Transverse colon (tissue), 4 donors: ENCODE results near the gene HSD17B2. TPM values are rescaled to one million over a fixed set of nuclear protein-coding genes. Genes with fewer than 3 reads are reported as not detected.
A peak's percentile ranks its signal among the peaks of the same experiment; 100 is the strongest.

ENCODE experiments used
- DNase-seq: peaks from one replicate; pipeline ENCODE4 v3.0.0-alpha.2; 2019
- H3K27ac ChIP-seq, 4 donors: fragments of 200-600 bp; sonication (generic); 2 replicates each; pipeline ENCODE4 v1.5.1; 2016 to 2018; ENCODE audit warnings: inconsistent platforms in 4 of 4
- H3K27me3 ChIP-seq: fragments of 200-600 bp; sonication (generic); 2 replicates; pipeline ENCODE4 v1.5.1; 2017; ENCODE audit warnings: inconsistent platforms
- H3K36me3 ChIP-seq, 4 donors: fragments of 200-600 bp; sonication (generic); 2 replicates each; pipeline ENCODE4 v1.5.1; 2017 to 2019; ENCODE audit warnings: inconsistent platforms in 4 of 4
- H3K4me1 ChIP-seq, 4 donors: fragments of 200-600 bp; sonication (generic); 2 replicates each; pipeline ENCODE4 v1.5.1; 2017 to 2020; ENCODE audit warnings: inconsistent platforms in 4 of 4
- H3K4me3 ChIP-seq, 4 donors: fragments of 200-600 bp; sonication (generic); 1 replicate in 1 of 4; 2 replicates in 3 of 4; pipeline versions ENCODE4 v1.5.1 to v1.6.1; 2017 to 2019; ENCODE audit warnings: inconsistent platforms in 4 of 4
- H3K9me3 ChIP-seq, 2 donors: fragments of 200-600 bp; sonication (generic); 2 replicates each; pipeline ENCODE4 v1.5.1; 2017 to 2019; ENCODE audit warnings: inconsistent platforms in 2 of 2
- EP300 ChIP-seq: sonication (generic); formaldehyde crosslinking; IDR thresholded peaks from one replicate; pipeline ENCODE4 v1.6.1; 2017; ENCODE audit warnings: antibody characterized with exemption, low read depth
- POLR2A ChIP-seq: fragments of 450-650 bp; IDR thresholded peaks from one replicate; pipeline ENCODE4 v1.6.1; 2016; ENCODE audit warnings: antibody characterized with exemption, mild to moderate bottlenecking, moderate library complexity
- POLR2AphosphoS5 ChIP-seq, 3 donors: sonication (generic); formaldehyde crosslinking; IDR thresholded peaks; one replicate each; pipeline ENCODE4 v1.6.1; 2016; ENCODE audit warnings: antibody characterized with exemption in 3 of 3
- WGBS, 2 donors: methylation state at CpG; one replicate each; pipeline ENCODE4 v1.1.5; 2018; ENCODE audit warnings: low coverage in 1 of 2; 5-methylcytosine and 5-hydroxymethylcytosine counted together
- in situ Hi-C, 4 donors: fragments of 200-750 bp; cut with MboI; loops; one replicate each; pipeline versions ENCODE4 v1.15.0 to v1.15.1; 2017; ENCODE audit warnings: low sequenced_read_pairs in 3 of 4, low pct_ligation_motif_present in 1 of 4, low pct_unique_long_range_greater_than_20kb in 1 of 4
- intact Hi-C: fragments of 100-400 bp; cut with DNase I; formaldehyde crosslinking; loops from one replicate; pipeline ENCODE4 v1.15.1; 2023; ENCODE audit warnings: low total_unique reads
- total RNA-seq, 4 donors: library from RNA; depleted of rRNA; stranded (reverse); fragments of >200 nt; gene quantifications; one replicate each; pipeline ENCODE4 v1.1.0, GENCODE V29; 2016
- TF ChIP-seq, protein P1 (sequence below), 5 experiments: fragments of 200-600 bp in 3 of 5; fragments of 450-650 bp in 2 of 5; sonication (generic) in 3 of 5; IDR thresholded peaks; 1 replicate in 2 of 5; 2 replicates in 3 of 5; pipeline ENCODE4 v1.5.1; 2016 to 2017; ENCODE audit warnings: antibody characterized with exemption in 5 of 5, inconsistent platforms in 3 of 5, mild to moderate bottlenecking in 2 of 5, moderate library complexity in 1 of 5

HSD17B2 gene
- total RNA-seq, 4 donors from 2014 or later = 9.6 to 146 (median 82.3) TPM

DNA sequence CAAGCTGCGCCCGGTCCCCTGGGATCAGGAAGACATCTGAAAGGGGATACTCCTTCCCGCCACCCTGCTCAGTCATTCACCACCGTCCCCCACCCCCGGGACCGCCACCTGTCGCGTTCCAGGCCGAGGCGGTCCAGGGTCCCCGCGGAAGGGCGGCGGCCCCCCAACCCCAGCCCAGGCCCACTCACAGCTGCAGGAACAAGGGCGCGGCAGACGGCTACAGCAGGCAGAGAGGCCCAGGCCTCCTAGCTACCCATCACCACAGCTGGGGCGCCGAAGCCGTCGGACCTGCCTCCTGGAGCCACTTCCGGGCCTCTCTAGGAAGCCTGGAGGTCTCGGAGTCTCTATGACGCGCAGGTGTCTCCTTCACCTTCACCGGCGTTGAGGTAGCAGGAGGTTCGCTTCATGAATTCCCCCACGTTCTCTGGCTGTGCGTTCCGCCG lies 23.8 kb upstream of the HSD17B2 start, which contains the start of gene SDR42E1:
SDR42E1 (minus strand) TSS at position 272 of the 443 bp plus-strand sequence. CDS start 10,612 bp downstream, outside the sequence.
- H3K4me1 ChIP-seq = peaks cover 0 to 7% (median 2%) of the 10 kb centered on the region in 4 donors
- H3K27ac ChIP-seq = peak within 1 kb of the TSS in 3 of 4 donors; percentile 47 to 58 (median 57)
- TF ChIP-seq POLR2AphosphoS5 (IDR thresholded peaks at IDR 0.05) (no peak), POLR2A (peak; percentile 23)
- peaks cover 9 to 12% of the 10 kb centered on the region in 2 donors for H3K9me3 ChIP-seq
- intact Hi-C loops = no loop called here
- peaks cover 4% of the 10 kb centered on the region for H3K27me3 ChIP-seq
- DNase-seq = peak; percentile 85
- H3K36me3 ChIP-seq = peaks cover 0 to 4% (median 0%) of the 10 kb centered on the region in 4 donors
- in situ Hi-C loops = no loop called here
- H3K4me3 ChIP-seq = peak within 1 kb of the TSS; percentile 47 to 72 (median 58)
- 17% methylated on average over 28 of the region's 32 CpGs; no CpG with 5 or more reads in 1 of the 2 donors for WGBS, 2 donors

DNA sequence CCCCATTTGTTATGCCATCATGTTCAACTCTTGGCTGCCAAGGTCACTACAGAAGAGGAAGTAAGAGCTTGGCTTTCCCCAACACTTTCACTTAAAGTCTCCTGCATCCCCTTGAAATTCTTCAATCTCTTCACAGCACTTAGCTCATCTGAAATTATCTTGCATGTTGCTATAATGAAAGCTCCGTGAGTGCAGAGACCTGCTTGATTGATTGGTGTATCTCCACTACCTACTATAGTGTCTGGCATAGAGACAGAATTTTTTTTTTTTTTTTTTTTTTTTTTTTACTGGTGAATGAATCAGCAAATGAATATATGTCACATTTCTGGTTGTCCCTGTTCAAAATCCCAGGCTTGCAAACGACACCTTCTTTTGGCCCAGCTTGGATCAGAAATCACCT lies 21.9 kb upstream of the HSD17B2 start:
- Histone ChIP-seq H3K9me3 (peaks cover 9 to 11% of the 10 kb centered on the region in 2 donors), H3K27ac (no peak overlapping the region), H3K4me1 (peaks cover 0 to 7% (median 2%) of the 10 kb centered on the region in 4 donors), H3K4me3 (no peak overlapping the region), H3K36me3 (peaks cover 0 to 4% (median 0%) of the 10 kb centered on the region in 4 donors), H3K27me3 (peaks cover 4% of the 10 kb centered on the region)
- in situ Hi-C loops (no loop called here), intact Hi-C loops (no loop called here)
- TF ChIP-seq EP300 = no peak
- TF ChIP-seq, protein P1, sequence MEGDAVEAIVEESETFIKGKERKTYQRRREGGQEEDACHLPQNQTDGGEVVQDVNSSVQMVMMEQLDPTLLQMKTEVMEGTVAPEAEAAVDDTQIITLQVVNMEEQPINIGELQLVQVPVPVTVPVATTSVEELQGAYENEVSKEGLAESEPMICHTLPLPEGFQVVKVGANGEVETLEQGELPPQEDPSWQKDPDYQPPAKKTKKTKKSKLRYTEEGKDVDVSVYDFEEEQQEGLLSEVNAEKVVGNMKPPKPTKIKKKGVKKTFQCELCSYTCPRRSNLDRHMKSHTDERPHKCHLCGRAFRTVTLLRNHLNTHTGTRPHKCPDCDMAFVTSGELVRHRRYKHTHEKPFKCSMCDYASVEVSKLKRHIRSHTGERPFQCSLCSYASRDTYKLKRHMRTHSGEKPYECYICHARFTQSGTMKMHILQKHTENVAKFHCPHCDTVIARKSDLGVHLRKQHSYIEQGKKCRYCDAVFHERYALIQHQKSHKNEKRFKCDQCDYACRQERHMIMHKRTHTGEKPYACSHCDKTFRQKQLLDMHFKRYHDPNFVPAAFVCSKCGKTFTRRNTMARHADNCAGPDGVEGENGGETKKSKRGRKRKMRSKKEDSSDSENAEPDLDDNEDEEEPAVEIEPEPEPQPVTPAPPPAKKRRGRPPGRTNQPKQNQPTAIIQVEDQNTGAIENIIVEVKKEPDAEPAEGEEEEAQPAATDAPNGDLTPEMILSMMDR (IDR thresholded peaks at IDR 0.05) = no peak
- TF ChIP-seq POLR2A = no peak
- no peak for TF ChIP-seq POLR2AphosphoS5 (IDR thresholded peaks at IDR 0.05)
- 73 to 92% methylated on average over 2 of the region's 2 CpGs for WGBS, 2 donors
- DNase-seq = no peak

DNA sequence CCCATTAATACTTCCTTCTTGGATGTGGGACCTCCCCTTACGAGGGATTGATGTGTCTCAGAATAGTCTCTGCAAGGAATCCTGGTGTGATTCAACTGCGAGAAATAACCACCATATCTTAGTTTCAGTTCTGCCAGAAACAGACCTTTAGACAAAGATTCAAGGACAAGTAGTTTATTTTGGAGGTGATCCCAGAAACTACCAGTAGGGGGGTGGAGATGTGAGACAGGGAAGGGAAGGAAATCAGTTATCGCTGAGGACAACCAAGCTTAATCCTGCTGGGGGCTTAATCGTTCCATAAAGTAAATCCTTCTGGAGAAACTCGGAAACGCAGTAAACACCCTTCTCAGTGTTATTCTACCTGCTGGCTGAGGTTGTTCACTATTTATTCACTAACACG lies 18.8 kb upstream of the HSD17B2 start:
- Histone ChIP-seq H3K4me3 (no peak overlapping the region), H3K27ac (no peak overlapping the region), H3K27me3 (peaks cover 3% of the 10 kb centered on the region), H3K9me3 (peaks cover 0 to 9% of the 10 kb centered on the region in 2 donors), H3K36me3 (no peaks in the 10 kb centered on the region), H3K4me1 (no peaks in the 10 kb centered on the region)
- DNase-seq = no peak
- intact Hi-C loops (no loop called here), in situ Hi-C loops (no loop called here)
- 26 to 27% methylated on average over 4 to 7 of the region's 7 CpGs for WGBS, 2 donors
- no peak for TF ChIP-seq POLR2AphosphoS5 (IDR thresholded peaks at IDR 0.05)
- TF ChIP-seq, protein P1 (IDR thresholded peaks at IDR 0.05) = peak in 4 of 5 experiments; percentile 37 to 45 (median 40)

DNA sequence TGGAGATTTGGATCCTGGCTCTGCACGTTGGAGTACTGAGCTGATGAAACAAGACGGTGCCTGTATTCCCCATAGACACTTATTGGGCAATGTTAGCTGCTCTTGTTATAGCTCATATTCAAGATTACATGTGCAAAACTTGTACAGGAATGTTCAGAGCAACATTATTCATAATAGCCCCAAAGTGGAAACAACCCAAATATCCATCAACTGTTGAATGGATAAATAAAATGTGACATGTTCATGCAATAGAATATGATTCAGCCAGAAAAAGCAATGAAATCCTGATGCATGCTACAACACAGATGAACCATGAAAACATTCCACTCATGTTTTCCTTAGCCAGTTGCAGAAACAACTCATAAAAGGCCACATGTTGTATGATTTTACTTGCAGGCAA lies 18.1 kb upstream of the HSD17B2 start:
- intact Hi-C loops (no loop called here), in situ Hi-C loops (no loop called here)
- Histone ChIP-seq H3K27ac (no peak overlapping the region), H3K4me1 (no peaks in the 10 kb centered on the region), H3K27me3 (no peaks in the 10 kb centered on the region), H3K9me3 (peaks cover 0 to 9% of the 10 kb centered on the region in 2 donors), H3K4me3 (no peak overlapping the region), H3K36me3 (no peaks in the 10 kb centered on the region)
- 71 to 76% methylated on average over 2 of the region's 2 CpGs for WGBS, 2 donors
- DNase-seq = no peak
- TF ChIP-seq EP300 (no peak), POLR2AphosphoS5 (IDR thresholded peaks at IDR 0.05) (no peak), POLR2A (no peak)
- TF ChIP-seq, protein P1 (IDR thresholded peaks at IDR 0.05) = no peak
